ENCODE data around the gene IFNG. TPM values are rescaled to one million over a fixed set of nuclear protein-coding genes. Genes with fewer than 3 reads are reported as not detected.
A peak's percentile ranks its signal among the peaks of the same experiment; 100 is the strongest.

IFNG gene
- total RNA-seq, 1 donor from 2014 or later: not detected

DNA sequence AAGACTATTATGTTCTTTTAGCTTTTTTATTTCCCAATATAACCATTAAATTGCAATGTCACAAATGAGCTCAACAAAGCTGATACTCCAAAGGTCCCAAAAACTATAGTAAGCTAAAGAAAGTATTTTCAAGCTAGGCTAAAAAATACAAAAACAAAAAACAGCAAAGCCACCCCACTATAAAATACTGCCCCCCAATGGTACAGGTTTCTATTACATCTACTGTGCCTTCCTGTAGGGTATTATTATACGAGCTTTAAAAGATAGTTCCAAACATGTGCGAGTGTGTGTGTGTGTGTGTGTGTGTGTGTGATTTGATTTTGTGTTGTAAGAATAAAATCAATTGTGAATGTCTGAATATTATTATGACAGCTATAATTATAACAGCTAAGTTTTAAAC is 1.1 kb downstream of the IFNG start:
- no peak overlapping the region for H3K4me3 Mint-ChIP-seq (ENCODE audit: unreplicated experiment)
- no peak overlapping the region for H3K27ac Mint-ChIP-seq (ENCODE audit: unreplicated experiment)
- TF ChIP-seq, protein P1, sequence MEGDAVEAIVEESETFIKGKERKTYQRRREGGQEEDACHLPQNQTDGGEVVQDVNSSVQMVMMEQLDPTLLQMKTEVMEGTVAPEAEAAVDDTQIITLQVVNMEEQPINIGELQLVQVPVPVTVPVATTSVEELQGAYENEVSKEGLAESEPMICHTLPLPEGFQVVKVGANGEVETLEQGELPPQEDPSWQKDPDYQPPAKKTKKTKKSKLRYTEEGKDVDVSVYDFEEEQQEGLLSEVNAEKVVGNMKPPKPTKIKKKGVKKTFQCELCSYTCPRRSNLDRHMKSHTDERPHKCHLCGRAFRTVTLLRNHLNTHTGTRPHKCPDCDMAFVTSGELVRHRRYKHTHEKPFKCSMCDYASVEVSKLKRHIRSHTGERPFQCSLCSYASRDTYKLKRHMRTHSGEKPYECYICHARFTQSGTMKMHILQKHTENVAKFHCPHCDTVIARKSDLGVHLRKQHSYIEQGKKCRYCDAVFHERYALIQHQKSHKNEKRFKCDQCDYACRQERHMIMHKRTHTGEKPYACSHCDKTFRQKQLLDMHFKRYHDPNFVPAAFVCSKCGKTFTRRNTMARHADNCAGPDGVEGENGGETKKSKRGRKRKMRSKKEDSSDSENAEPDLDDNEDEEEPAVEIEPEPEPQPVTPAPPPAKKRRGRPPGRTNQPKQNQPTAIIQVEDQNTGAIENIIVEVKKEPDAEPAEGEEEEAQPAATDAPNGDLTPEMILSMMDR (IDR thresholded peaks at IDR 0.05; ENCODE audit: unreplicated experiment): peak; percentile 83
- peaks cover 2% of the 10 kb centered on the region for H3K4me1 Mint-ChIP-seq (ENCODE audit: unreplicated experiment)
- DNase-seq (ENCODE audit: low spot score): peak; percentile 6
- H3K27me3 Mint-ChIP-seq (ENCODE audit: unreplicated experiment): peaks cover 2% of the 10 kb centered on the region
- no peaks in the 10 kb centered on the region for H3K36me3 Mint-ChIP-seq (ENCODE audit: low read depth, unreplicated experiment)
- H3K9me3 Mint-ChIP-seq (ENCODE audit: unreplicated experiment): no peaks in the 10 kb centered on the region

DNA sequence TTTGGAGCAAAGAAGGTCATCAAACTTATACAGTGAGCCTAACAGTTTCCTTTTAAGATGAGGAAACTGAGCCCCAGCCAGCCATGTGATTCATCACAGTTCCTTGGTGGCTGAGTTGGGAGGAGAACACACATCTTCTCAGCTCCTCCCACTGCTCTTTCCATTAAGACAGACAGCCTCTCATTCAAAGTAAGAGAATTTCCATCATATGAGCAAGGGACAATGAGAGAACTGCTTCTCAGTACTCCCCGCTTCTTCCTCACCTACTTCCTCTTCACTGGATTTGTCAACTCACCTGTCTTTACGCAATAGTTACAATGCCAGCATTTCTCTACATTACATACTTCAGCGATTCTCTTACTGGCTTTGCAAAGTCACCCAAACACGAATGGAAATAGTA is 2.2 kb downstream of the IFNG start:
- no peaks in the 10 kb centered on the region for H3K9me3 Mint-ChIP-seq (ENCODE audit: unreplicated experiment)
- no peak for DNase-seq (ENCODE audit: low spot score)
- H3K27me3 Mint-ChIP-seq (ENCODE audit: unreplicated experiment): peaks cover 2% of the 10 kb centered on the region
- peaks cover 2% of the 10 kb centered on the region for H3K4me1 Mint-ChIP-seq (ENCODE audit: unreplicated experiment)
- TF ChIP-seq, protein P1 (IDR thresholded peaks at IDR 0.05; ENCODE audit: unreplicated experiment): no peak
- no peaks in the 10 kb centered on the region for H3K36me3 Mint-ChIP-seq (ENCODE audit: low read depth, unreplicated experiment)
- H3K27ac Mint-ChIP-seq (ENCODE audit: unreplicated experiment): peak overlapping the region; percentile 43
- H3K4me3 Mint-ChIP-seq (ENCODE audit: unreplicated experiment): no peak overlapping the region

DNA sequence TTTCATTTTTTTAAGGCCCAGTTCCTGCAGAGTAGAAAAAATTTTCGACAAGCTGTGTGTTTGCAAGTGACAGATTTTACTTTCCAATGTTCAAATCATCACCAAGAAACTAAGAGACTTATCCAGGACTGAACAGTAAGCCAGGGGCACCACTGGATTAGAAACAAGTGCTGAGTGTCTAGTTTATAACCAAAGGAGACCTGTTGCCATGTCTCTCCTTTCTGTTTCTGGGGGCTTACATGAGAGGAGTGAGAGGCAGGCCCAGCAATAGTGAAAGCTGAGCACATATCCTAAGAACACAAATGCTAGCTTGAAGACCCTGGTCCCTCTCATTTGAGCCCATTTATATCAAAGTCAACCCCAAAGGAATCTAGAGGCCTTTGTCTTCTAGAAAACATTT is 2.9 kb downstream of the IFNG start:
- DNase-seq (ENCODE audit: low spot score): no peak
- Mint-ChIP-seq H3K27ac (ENCODE audit: unreplicated experiment) (no peak overlapping the region), H3K27me3 (ENCODE audit: unreplicated experiment) (peaks cover 2% of the 10 kb centered on the region), H3K4me1 (ENCODE audit: unreplicated experiment) (peaks cover 2% of the 10 kb centered on the region), H3K4me3 (ENCODE audit: unreplicated experiment) (no peak overlapping the region), H3K36me3 (ENCODE audit: low read depth, unreplicated experiment) (no peaks in the 10 kb centered on the region), H3K9me3 (ENCODE audit: unreplicated experiment) (no peaks in the 10 kb centered on the region)
- TF ChIP-seq, protein P1 (IDR thresholded peaks at IDR 0.05; ENCODE audit: unreplicated experiment): no peak

DNA sequence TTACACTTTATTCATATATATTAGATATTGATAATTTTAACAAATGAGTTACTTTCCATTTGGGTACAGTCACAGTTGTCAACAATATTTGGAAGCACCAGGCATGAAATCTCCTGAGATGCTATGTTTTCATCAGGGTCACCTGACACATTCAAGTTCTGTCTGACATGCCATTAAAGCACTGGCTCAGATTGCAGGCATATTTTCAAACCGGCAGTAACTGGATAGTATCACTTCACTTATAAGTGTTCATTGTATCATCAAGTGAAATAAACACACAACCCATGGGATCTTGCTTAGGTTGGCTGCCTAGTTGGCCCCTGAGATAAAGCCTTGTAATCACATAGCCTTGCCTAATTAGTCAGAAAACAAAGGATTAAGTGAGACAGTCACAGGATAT is 4.8 kb downstream of the IFNG start:
- Mint-ChIP-seq H3K4me1 (ENCODE audit: unreplicated experiment) (peaks cover 2% of the 10 kb centered on the region), H3K27me3 (ENCODE audit: unreplicated experiment) (peaks cover 2% of the 10 kb centered on the region), H3K9me3 (ENCODE audit: unreplicated experiment) (no peaks in the 10 kb centered on the region), H3K4me3 (ENCODE audit: unreplicated experiment) (no peak overlapping the region), H3K27ac (ENCODE audit: unreplicated experiment) (no peak overlapping the region), H3K36me3 (ENCODE audit: low read depth, unreplicated experiment) (no peaks in the 10 kb centered on the region)
- TF ChIP-seq, protein P1 (IDR thresholded peaks at IDR 0.05; ENCODE audit: unreplicated experiment): no peak
- DNase-seq (ENCODE audit: low spot score): no peak

DNA sequence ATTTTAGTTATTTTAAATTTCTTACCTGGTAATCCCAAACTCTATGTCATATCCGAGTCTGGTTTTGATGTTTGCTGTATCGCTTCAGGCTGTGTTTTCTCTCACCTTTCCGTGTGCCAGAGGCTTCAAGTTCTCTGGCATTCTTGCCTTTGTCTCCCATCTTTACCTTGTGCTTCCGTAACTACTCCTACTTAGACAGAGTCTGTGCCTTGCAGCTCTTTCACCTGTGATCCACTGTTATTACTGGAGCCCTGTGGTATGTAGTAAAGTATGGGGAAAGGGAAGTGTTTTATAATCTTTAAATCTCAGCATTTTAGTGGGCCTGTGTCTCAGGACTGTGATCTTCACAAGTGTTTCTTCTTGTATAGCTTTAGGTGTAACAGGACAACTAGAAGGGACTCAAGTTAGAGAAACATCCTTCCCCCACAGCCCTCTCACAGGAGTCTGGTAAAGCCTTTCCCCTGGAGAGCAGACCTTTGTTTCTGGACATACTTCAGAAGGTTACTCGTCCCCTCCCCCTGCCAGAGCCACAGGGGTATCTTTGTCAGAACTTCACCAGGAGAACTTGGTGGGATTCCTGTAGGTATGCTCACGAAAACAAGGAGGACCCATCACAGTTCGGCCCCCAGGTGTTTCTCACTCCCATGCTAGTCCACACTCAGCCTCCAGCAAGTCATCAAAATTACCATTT is 11.1 kb downstream of the IFNG start:
- TF ChIP-seq, protein P1 (IDR thresholded peaks at IDR 0.05; ENCODE audit: unreplicated experiment): no peak
- Mint-ChIP-seq H3K4me1 (ENCODE audit: unreplicated experiment) (peaks cover 16% of the 10 kb centered on the region), H3K36me3 (ENCODE audit: low read depth, unreplicated experiment) (no peaks in the 10 kb centered on the region), H3K27me3 (ENCODE audit: unreplicated experiment) (no peaks in the 10 kb centered on the region), H3K27ac (ENCODE audit: unreplicated experiment) (no peak overlapping the region), H3K4me3 (ENCODE audit: unreplicated experiment) (no peak overlapping the region), H3K9me3 (ENCODE audit: unreplicated experiment) (no peaks in the 10 kb centered on the region)
- no peak for DNase-seq (ENCODE audit: low spot score)
